HL-60/S4 treated with phorbol 12-myristate 13-acetate at 8.2 ng/mL for 4 days and 3 days (cell line): ENCODE measurements around the gene FARSA.
"Not testable (repeated sequence)": the region's sequence is repeated elsewhere in the genome, so short reads cannot be mapped to it uniquely, and the experiment has no call there.

Experiments
- in situ Hi-C: fragments of 300-500 bp; cut with MboI; formaldehyde crosslinking; loops from 2 replicates; pipeline ENCODE4 v1.15.0; 2022; ENCODE audit warnings: low sequenced_read_pairs

The FARSA gene

DNA sequence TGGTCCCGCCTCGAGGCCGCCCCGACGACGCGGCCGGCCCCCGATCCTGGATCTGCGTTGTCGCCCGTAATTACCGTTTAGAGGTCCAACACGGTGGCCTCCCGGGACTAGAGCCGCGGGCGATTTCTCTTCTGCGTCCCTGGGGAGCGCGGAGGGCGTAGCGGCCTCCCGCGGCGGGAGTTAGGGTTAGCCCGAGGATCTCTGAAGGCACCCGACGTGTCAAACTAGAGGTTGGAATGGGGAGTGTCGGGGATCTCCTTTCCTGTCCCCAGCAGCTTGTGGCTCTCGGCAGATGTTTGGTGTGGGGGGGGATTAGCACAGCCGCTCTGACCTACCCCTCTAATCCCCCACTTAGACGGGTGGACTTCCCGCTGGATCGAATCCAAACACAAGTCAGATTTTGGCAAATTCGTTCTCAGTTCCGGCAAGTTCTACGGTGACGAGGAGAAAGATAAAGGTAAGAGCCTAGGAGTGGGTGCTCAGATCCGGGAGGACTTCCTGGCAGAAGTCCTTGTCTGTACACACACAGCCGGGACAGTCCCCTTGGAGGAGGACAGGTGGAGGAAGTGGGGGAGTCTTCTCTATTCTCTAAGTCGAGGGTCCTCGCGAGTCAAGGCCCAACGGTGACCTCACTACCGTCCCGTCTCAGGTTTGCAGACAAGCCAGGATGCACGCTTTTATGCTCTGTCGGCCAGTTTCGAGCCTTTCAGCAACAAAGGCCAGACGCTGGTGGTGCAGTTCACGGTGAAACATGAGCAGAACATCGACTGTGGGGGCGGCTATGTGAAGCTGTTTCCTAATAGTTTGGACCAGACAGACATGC is 5.5 kb upstream of the FARSA start:
- in situ Hi-C loops: no loop called here

DNA sequence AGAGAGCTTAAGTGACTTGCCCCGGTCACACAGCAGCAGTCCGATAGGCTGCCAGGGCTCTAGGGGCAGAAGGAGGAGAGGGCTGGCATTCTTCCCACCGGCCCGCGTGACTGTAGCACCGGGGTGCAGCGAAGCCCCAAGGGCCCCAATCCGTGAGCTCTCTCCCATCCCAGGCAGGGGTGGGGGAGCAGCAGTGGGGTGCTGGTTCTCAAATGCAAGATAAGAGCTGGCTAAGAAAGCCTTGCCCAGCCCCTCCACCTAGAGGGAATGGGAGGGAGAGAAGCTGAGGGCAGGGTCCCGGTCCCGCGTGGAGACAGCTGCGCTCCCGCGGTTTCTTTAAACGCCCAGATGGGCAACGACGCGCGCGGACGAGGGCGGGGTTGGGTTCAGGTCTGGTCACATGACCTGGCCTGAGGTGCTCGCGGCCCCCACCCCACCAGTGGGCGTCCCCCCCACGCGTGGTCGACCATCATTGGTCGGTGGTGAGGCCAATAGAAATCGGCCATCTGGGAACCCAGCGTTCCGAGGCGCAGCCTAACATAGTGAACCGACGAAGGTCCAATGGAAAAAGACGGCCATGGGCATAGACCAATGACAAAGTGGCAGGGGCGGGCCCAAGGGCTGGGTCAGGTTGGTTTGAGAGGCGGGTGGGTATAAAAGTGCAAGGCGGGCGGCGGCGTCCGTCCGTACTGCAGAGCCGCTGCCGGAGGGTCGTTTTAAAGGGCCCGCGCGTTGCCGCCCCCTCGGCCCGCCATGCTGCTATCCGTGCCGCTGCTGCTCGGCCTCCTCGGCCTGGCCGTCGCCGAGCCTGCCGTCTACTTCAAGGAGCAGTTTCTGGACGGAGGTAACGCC is 4.6 kb upstream of the FARSA start, which contains the start of gene CALR:
CALR (plus strand) TSS at position 683 of the 852 bp plus-strand sequence; CDS start at position 754, 71 bp downstream.
- in situ Hi-C loops: no loop called here

- in situ Hi-C loops: no loop called here
Measured at GRCh38 chr19:12937093-12937926, 3.8 kb upstream of the FARSA start.

DNA sequence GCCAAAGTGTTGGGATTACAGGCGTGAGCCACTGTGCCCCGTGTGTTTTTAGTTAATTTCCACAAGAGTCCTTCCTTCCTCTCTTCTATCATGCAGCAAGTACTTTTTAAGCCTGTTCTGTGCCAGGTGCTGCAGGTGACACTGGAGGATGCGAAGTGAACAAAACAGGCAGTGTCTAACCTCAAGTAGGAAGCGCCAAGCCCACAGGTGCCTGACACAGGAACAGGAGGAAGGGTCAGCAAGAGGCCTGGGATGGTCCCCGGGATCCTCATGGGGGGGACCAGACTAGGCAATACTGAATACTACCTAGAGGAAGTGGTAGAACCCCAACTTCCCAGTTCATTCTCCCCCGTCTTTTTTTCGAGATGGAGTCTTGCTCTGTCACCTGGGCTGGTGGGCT is 3.1 kb upstream of the FARSA start:
- in situ Hi-C loops: no loop called here

GRCh38 chr19:12935071-12935470 is 1.6 kb upstream of the FARSA start:
- in situ Hi-C loops: no loop called here

GRCh38 chr19:12932392-12933286 is 872 bp downstream of the FARSA start:
- in situ Hi-C loops: no loop called here

- in situ Hi-C loops: no loop called here
Measured at GRCh38 chr19:12930002-12930645, 3.4 kb downstream of the FARSA start.

GRCh38 chr19:12924621-12925310 is 8.7 kb downstream of the FARSA start:
- in situ Hi-C loops: no loop called here

- in situ Hi-C loops: no loop called here
Measured at GRCh38 chr19:12922959-12923358, 10.6 kb downstream of the FARSA start.

DNA sequence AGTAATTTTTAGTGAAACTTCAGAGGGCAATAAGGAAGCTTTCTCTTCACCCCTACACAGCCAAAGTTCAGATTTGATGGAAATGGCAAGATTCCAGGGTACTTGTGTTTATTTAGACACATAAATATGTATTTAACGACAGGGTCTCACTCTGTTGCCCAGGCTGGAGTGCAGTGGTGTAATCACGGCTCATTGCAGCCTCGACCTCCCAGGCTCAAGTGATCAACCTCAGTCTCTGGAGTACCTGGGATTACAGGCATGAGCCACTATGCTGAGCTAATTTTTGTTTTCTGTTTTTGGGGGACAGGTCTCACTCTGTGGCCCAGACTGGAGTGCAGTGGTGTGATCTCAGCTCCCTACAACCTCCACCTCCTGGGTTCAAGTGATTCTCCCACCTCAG is 12.5 kb downstream of the FARSA start:
- in situ Hi-C loops: no loop called here

- in situ Hi-C loops: no loop called here
Measured at GRCh38 chr19:12918253-12918652, 15.3 kb downstream of the FARSA start.

GRCh38 chr19:12915860-12916259 is 17.7 kb downstream of the FARSA start:
- in situ Hi-C loops: not testable (repeated sequence)

- in situ Hi-C loops: no loop called here
Measured at GRCh38 chr19:12913851-12914690, 19.4 kb downstream of the FARSA start.

- in situ Hi-C loops: no loop called here
Measured at GRCh38 chr19:12913011-12913561, 20.4 kb downstream of the FARSA start.

- in situ Hi-C loops: no loop called here
Measured at GRCh38 chr19:12912571-12912970, 20.9 kb downstream of the FARSA start.

DNA sequence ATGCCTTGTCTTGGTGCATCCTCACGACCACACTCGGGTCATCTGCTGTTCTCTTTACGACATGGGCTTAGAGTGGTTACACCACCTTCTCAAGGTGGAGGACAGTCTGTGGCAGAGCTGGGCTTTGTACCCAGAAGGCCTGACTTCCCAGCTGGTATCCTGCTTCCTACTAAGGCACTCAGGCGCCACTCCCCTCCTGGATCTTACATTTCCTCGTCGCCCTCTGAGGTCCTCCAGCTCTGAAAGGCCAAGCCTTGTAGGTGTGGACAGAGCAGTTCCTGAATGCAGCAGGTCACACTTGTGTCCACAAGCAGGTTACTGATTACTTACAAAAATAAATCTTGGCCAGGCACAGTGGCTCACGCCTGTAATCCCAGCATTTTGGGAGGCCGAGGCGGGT is 26.3 kb downstream of the FARSA start:
- in situ Hi-C loops: no loop called here

DNA sequence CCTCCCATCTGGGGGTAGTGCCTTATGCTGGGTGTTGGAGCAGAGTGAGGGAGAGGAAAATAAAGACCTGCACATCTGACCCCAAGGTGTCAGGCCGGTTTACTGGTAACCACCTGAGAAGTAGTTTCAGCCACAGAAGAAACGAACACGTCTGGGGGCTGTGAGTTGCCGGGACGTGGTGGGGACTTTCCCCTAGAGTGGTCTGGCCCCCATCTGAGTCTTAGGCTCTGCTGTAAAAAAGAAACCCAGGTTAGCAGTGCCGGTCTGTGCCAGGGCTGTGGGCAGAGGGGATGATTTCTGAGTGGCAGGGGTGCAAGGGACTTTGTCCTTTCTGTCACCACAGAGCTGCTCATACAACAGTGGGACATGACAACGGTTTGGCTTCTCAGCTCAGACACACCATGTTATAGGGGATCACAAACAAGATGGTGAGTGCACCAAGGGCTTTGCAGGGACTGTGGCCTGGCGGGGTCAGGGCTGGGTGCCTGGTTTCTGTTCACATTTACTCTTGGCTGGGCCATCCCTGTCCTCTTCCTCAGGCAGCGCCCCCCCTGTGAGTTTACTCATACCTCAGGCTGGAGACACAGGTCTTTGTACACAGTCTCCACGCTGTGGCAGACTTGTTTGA is 33.5 kb downstream of the FARSA start:
- in situ Hi-C loops: no loop called here
